ENCODE measurements around the gene HAL.
A peak's percentile ranks its signal among the peaks of the same experiment; 100 is the strongest.

HAL gene

GRCh38 chr12:96015672-96016071 lies 19.5 kb upstream of the HAL start:
- no peak for TF ChIP-seq TAF1 (IDR thresholded peaks at IDR 0.05; ENCODE audit: low read depth, low read length)
- TF ChIP-seq POLR2A (IDR thresholded peaks at IDR 0.05; ENCODE audit: low read depth, low read length), result no peak
- TF ChIP-seq POLR2AphosphoS5 (IDR thresholded peaks at IDR 0.05; ENCODE audit: low read depth, low read length), result no peak
- no peak for TF ChIP-seq SPI1 (IDR thresholded peaks at IDR 0.05; ENCODE audit: low read depth, low read length)
- TF ChIP-seq PAX5 (IDR thresholded peaks at IDR 0.05; ENCODE audit: insufficient read depth, low read length, severe bottlenecking), result no peak
- TF ChIP-seq POU2F2 (IDR thresholded peaks at IDR 0.05; ENCODE audit: low read depth, low read length), result no peak
- FAIRE-seq (no peak), DNase-seq (ENCODE audit: insufficient read length, low spot score) (no peak)

- TF ChIP-seq POLR2A (IDR thresholded peaks at IDR 0.05; ENCODE audit: low read depth, low read length) (no peak), SPI1 (IDR thresholded peaks at IDR 0.05; ENCODE audit: low read depth, low read length) (no peak), POU2F2 (IDR thresholded peaks at IDR 0.05; ENCODE audit: low read depth, low read length) (no peak), POLR2AphosphoS5 (IDR thresholded peaks at IDR 0.05; ENCODE audit: low read depth, low read length) (no peak), PAX5 (IDR thresholded peaks at IDR 0.05; ENCODE audit: insufficient read depth, low read length, severe bottlenecking) (no peak), TAF1 (IDR thresholded peaks at IDR 0.05; ENCODE audit: low read depth, low read length) (no peak)
- no peak for DNase-seq (ENCODE audit: insufficient read length, low spot score)
- no peak for FAIRE-seq
Observed at GRCh38 chr12:96014943-96015599, 18.9 kb upstream of the HAL start.

GRCh38 chr12:96007729-96008128 lies 11.6 kb upstream of the HAL start:
- TF ChIP-seq TAF1 (IDR thresholded peaks at IDR 0.05; ENCODE audit: low read depth, low read length) (no peak), POLR2A (IDR thresholded peaks at IDR 0.05; ENCODE audit: low read depth, low read length) (no peak), POU2F2 (IDR thresholded peaks at IDR 0.05; ENCODE audit: low read depth, low read length) (no peak), PAX5 (IDR thresholded peaks at IDR 0.05; ENCODE audit: insufficient read depth, low read length, severe bottlenecking) (no peak), SPI1 (IDR thresholded peaks at IDR 0.05; ENCODE audit: low read depth, low read length) (no peak), POLR2AphosphoS5 (IDR thresholded peaks at IDR 0.05; ENCODE audit: low read depth, low read length) (no peak)
- FAIRE-seq, result no peak
- DNase-seq (ENCODE audit: insufficient read length, low spot score), result no peak

GRCh38 chr12:96006727-96007126 lies 10.6 kb upstream of the HAL start:
- FAIRE-seq, result no peak
- no peak for DNase-seq (ENCODE audit: insufficient read length, low spot score)
- TF ChIP-seq PAX5 (IDR thresholded peaks at IDR 0.05; ENCODE audit: insufficient read depth, low read length, severe bottlenecking) (no peak), POU2F2 (IDR thresholded peaks at IDR 0.05; ENCODE audit: low read depth, low read length) (no peak), POLR2A (IDR thresholded peaks at IDR 0.05; ENCODE audit: low read depth, low read length) (no peak), POLR2AphosphoS5 (IDR thresholded peaks at IDR 0.05; ENCODE audit: low read depth, low read length) (no peak), TAF1 (IDR thresholded peaks at IDR 0.05; ENCODE audit: low read depth, low read length) (no peak), SPI1 (IDR thresholded peaks at IDR 0.05; ENCODE audit: low read depth, low read length) (no peak)

- FAIRE-seq, result no peak
- no peak for TF ChIP-seq SPI1 (IDR thresholded peaks at IDR 0.05; ENCODE audit: low read depth, low read length)
- DNase-seq (ENCODE audit: insufficient read length, low spot score), result no peak
Observed at GRCh38 chr12:96000858-96001257, 4.7 kb upstream of the HAL start.

- TF ChIP-seq TAF1 (IDR thresholded peaks at IDR 0.05; ENCODE audit: low read depth, low read length), result no peak
- no peak for TF ChIP-seq POLR2AphosphoS5 (IDR thresholded peaks at IDR 0.05; ENCODE audit: low read depth, low read length)
- TF ChIP-seq PAX5 (IDR thresholded peaks at IDR 0.05; ENCODE audit: insufficient read depth, low read length, severe bottlenecking), result no peak
- TF ChIP-seq POLR2A (IDR thresholded peaks at IDR 0.05; ENCODE audit: low read depth, low read length), result no peak
- TF ChIP-seq POU2F2 (IDR thresholded peaks at IDR 0.05; ENCODE audit: low read depth, low read length), result no peak
- no peak for TF ChIP-seq SPI1 (IDR thresholded peaks at IDR 0.05; ENCODE audit: low read depth, low read length)
- FAIRE-seq (no peak), DNase-seq (ENCODE audit: insufficient read length, low spot score) (no peak)
Observed at GRCh38 chr12:95999484-95999883, 3.3 kb upstream of the HAL start.

GRCh38 chr12:95998611-95999286 lies 2.6 kb upstream of the HAL start:
- DNase-seq (ENCODE audit: insufficient read length, low spot score) (peak; percentile 51), FAIRE-seq (peak; percentile 95)
- TF ChIP-seq TAF1 (IDR thresholded peaks at IDR 0.05; ENCODE audit: low read depth, low read length), result no peak
- TF ChIP-seq SPI1 (IDR thresholded peaks at IDR 0.05; ENCODE audit: low read depth, low read length), result no peak

GRCh38 chr12:95997911-95998510 lies 1.9 kb upstream of the HAL start:
- TF ChIP-seq PAX5 (IDR thresholded peaks at IDR 0.05; ENCODE audit: insufficient read depth, low read length, severe bottlenecking), result no peak
- no peak for TF ChIP-seq TAF1 (IDR thresholded peaks at IDR 0.05; ENCODE audit: low read depth, low read length)
- TF ChIP-seq SPI1 (IDR thresholded peaks at IDR 0.05; ENCODE audit: low read depth, low read length), result no peak
- no peak for TF ChIP-seq POLR2AphosphoS5 (IDR thresholded peaks at IDR 0.05; ENCODE audit: low read depth, low read length)
- TF ChIP-seq POLR2A (IDR thresholded peaks at IDR 0.05; ENCODE audit: low read depth, low read length), result no peak
- no peak for TF ChIP-seq POU2F2 (IDR thresholded peaks at IDR 0.05; ENCODE audit: low read depth, low read length)
- no peak for FAIRE-seq
- no peak for DNase-seq (ENCODE audit: insufficient read length, low spot score)

GRCh38 chr12:95997276-95997675 lies 1.1 kb upstream of the HAL start:
- FAIRE-seq (no peak), DNase-seq (ENCODE audit: insufficient read length, low spot score) (no peak)
- TF ChIP-seq POU2F2 (IDR thresholded peaks at IDR 0.05; ENCODE audit: low read depth, low read length), result no peak
- no peak for TF ChIP-seq TAF1 (IDR thresholded peaks at IDR 0.05; ENCODE audit: low read depth, low read length)
- TF ChIP-seq PAX5 (IDR thresholded peaks at IDR 0.05; ENCODE audit: insufficient read depth, low read length, severe bottlenecking), result no peak
- TF ChIP-seq SPI1 (IDR thresholded peaks at IDR 0.05; ENCODE audit: low read depth, low read length), result no peak
- TF ChIP-seq POLR2A (IDR thresholded peaks at IDR 0.05; ENCODE audit: low read depth, low read length), result no peak
- TF ChIP-seq POLR2AphosphoS5 (IDR thresholded peaks at IDR 0.05; ENCODE audit: low read depth, low read length), result no peak
